ENCODE data around the gene EPAS1.

DNA sequence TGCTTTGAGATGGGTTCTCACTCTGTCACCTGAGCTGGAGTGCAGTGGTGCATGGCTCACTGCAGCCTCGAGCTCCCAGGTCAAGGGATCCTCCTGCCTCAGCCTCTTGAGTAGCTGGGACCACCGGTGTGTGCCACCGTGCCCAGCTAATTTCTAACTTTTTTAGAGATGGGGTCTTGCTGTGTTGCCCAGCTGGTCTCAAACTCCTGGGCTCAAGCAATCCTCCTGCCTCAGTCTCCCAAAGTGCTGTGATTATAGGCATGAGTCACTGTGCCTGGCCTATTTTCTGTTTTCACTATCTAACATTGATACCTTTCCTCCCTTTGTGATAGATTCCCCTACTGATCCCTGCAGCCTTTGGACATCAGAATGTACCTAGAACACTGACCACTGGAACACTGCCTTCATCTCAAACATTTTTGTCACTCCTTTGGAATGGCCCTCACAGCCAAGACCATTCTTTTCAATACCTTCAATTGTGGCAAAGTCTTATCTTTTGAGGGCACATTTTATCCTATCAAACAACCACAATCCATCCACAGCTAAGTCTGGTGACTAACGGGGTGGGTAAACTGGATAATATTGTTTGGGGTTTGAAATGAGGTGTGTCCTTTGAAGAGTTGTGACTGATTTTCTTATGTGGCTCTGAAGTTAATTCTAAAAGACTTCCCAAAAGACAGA is 43.7 kb downstream of the EPAS1 start:
- TF ChIP-seq, protein P1, sequence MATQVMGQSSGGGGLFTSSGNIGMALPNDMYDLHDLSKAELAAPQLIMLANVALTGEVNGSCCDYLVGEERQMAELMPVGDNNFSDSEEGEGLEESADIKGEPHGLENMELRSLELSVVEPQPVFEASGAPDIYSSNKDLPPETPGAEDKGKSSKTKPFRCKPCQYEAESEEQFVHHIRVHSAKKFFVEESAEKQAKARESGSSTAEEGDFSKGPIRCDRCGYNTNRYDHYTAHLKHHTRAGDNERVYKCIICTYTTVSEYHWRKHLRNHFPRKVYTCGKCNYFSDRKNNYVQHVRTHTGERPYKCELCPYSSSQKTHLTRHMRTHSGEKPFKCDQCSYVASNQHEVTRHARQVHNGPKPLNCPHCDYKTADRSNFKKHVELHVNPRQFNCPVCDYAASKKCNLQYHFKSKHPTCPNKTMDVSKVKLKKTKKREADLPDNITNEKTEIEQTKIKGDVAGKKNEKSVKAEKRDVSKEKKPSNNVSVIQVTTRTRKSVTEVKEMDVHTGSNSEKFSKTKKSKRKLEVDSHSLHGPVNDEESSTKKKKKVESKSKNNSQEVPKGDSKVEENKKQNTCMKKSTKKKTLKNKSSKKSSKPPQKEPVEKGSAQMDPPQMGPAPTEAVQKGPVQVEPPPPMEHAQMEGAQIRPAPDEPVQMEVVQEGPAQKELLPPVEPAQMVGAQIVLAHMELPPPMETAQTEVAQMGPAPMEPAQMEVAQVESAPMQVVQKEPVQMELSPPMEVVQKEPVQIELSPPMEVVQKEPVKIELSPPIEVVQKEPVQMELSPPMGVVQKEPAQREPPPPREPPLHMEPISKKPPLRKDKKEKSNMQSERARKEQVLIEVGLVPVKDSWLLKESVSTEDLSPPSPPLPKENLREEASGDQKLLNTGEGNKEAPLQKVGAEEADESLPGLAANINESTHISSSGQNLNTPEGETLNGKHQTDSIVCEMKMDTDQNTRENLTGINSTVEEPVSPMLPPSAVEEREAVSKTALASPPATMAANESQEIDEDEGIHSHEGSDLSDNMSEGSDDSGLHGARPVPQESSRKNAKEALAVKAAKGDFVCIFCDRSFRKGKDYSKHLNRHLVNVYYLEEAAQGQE (IDR thresholded peaks at IDR 0.05; ENCODE audit: insufficient replicate concordance, low read depth): no peak
- TF ChIP-seq, protein P2, sequence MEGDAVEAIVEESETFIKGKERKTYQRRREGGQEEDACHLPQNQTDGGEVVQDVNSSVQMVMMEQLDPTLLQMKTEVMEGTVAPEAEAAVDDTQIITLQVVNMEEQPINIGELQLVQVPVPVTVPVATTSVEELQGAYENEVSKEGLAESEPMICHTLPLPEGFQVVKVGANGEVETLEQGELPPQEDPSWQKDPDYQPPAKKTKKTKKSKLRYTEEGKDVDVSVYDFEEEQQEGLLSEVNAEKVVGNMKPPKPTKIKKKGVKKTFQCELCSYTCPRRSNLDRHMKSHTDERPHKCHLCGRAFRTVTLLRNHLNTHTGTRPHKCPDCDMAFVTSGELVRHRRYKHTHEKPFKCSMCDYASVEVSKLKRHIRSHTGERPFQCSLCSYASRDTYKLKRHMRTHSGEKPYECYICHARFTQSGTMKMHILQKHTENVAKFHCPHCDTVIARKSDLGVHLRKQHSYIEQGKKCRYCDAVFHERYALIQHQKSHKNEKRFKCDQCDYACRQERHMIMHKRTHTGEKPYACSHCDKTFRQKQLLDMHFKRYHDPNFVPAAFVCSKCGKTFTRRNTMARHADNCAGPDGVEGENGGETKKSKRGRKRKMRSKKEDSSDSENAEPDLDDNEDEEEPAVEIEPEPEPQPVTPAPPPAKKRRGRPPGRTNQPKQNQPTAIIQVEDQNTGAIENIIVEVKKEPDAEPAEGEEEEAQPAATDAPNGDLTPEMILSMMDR (IDR thresholded peaks at IDR 0.05; ENCODE audit: insufficient read depth, low read length): no peak
- TF ChIP-seq GABPA (IDR thresholded peaks at IDR 0.05; ENCODE audit: low read depth) (no peak), POLR2AphosphoS5 (IDR thresholded peaks at IDR 0.05; ENCODE audit: low read depth) (no peak)

Measured in HL-60 (cell line).